Neural progenitor cell (in vitro differentiated cells): Measurements from ENCODE around the gene GPBP1. TPM values are rescaled to one million over a fixed set of nuclear protein-coding genes. Genes with fewer than 3 reads are reported as not detected.

Experiments
- DNase-seq: peaks from one replicate; pipeline ENCODE4 v3.0.0-alpha.2; 2016; ENCODE audit warnings: low spot score
- H2AFZ ChIP-seq: fragments of 200-600 bp; sonication (generic); replicated peaks from 2 replicates; pipeline ENCODE4 v1.6.1; 2016; ENCODE audit warnings: antibody characterized with exemption
- H3F3A ChIP-seq: fragments of 200-600 bp; sonication (generic); 2 replicates; pipeline ENCODE4 v1.6.1; 2016; ENCODE audit warnings: antibody characterized with exemption, low read depth
- H3K27ac ChIP-seq: fragments of 200-600 bp; sonication (generic); 2 replicates; pipeline ENCODE4 v1.5.1; 2016; ENCODE audit warnings: mild to moderate bottlenecking
- H3K27me3 ChIP-seq: fragments of 200-600 bp; sonication (generic); 2 replicates; pipeline ENCODE4 v1.6.1; 2016; ENCODE audit warnings: mild to moderate bottlenecking, moderate library complexity
- H3K36me3 ChIP-seq: fragments of 200-600 bp; sonication (generic); 2 replicates; pipeline ENCODE4 v1.5.1; 2016
- H3K4me1 ChIP-seq: fragments of 200-600 bp; sonication (generic); 2 replicates; pipeline ENCODE4 v1.6.1; 2016; ENCODE audit warnings: mixed run types
- H3K4me2 ChIP-seq: fragments of 200-600 bp; sonication (generic); 2 replicates; pipeline ENCODE4 v1.6.1; 2016
- H3K4me3 ChIP-seq: fragments of 200-600 bp; sonication (generic); 2 replicates; pipeline ENCODE4 v1.5.1; 2016
- H3K79me2 ChIP-seq: fragments of 200-600 bp; sonication (generic); 2 replicates; pipeline ENCODE4 v1.6.1; 2016; ENCODE audit warnings: low read depth
- H3K9ac ChIP-seq: fragments of 200-600 bp; sonication (generic); 2 replicates; pipeline ENCODE4 v1.6.1; 2016
- H3K9me3 ChIP-seq: fragments of 200-600 bp; sonication (generic); 2 replicates; pipeline ENCODE4 v1.5.1; 2016; ENCODE audit warnings: low read depth
- H4K20me1 ChIP-seq: fragments of 200-600 bp; sonication (generic); 2 replicates; pipeline ENCODE4 v1.6.1; 2016; ENCODE audit warnings: low read depth
- H3K27ac Mint-ChIP-seq: 3 replicates; pipeline ENCODE4 v1.8.0; 2021; ENCODE audit warnings: mixed read lengths
- H3K27me3 Mint-ChIP-seq: 2 replicates; pipeline ENCODE4 v1.8.0; 2022; ENCODE audit warnings: low read depth, mild to moderate bottlenecking, inconsistent platforms, moderate library complexity, mixed read lengths; ENCODE audit not compliant: insufficient read depth
- H3K36me3 Mint-ChIP-seq: 3 replicates; pipeline ENCODE4 v1.8.0; 2021; ENCODE audit warnings: mixed read lengths
- H3K4me1 Mint-ChIP-seq: 3 replicates; pipeline ENCODE4 v1.8.0; 2021; ENCODE audit warnings: mixed read lengths
- H3K4me3 Mint-ChIP-seq: 3 replicates; pipeline ENCODE4 v1.8.0; 2021; ENCODE audit warnings: mild to moderate bottlenecking, moderate library complexity, mixed read lengths
- H3K9me3 Mint-ChIP-seq: 3 replicates; pipeline ENCODE4 v1.8.0; 2020; ENCODE audit warnings: mixed read lengths
- CTCF ChIP-seq: fragments of 200-600 bp; sonication (generic); IDR thresholded peaks from 2 replicates; pipeline ENCODE4 v1.5.1; 2017; ENCODE audit warnings: antibody characterized with exemption, mild to moderate bottlenecking
- EZH2 ChIP-seq: fragments of 200-600 bp; sonication (generic); IDR thresholded peaks from 2 replicates; pipeline ENCODE4 v1.6.1; 2017; ENCODE audit warnings: antibody characterized with exemption, mild to moderate bottlenecking, moderate library complexity
- EZH2phosphoT487 ChIP-seq: fragments of 200-600 bp; sonication (generic); IDR thresholded peaks from 2 replicates; pipeline ENCODE4 v1.6.1; 2017; ENCODE audit warnings: antibody characterized with exemption
- total RNA-seq: library from RNA; depleted of rRNA; stranded (reverse); fragments of >200 nt; gene quantifications from 2 replicates; pipeline ENCODE4 v1.2.3, GENCODE V29; 2015; ENCODE audit warnings: low replicate concordance

The GPBP1 gene
- total RNA-seq, 1 donor from 2014 or later: 321 TPM

DNA sequence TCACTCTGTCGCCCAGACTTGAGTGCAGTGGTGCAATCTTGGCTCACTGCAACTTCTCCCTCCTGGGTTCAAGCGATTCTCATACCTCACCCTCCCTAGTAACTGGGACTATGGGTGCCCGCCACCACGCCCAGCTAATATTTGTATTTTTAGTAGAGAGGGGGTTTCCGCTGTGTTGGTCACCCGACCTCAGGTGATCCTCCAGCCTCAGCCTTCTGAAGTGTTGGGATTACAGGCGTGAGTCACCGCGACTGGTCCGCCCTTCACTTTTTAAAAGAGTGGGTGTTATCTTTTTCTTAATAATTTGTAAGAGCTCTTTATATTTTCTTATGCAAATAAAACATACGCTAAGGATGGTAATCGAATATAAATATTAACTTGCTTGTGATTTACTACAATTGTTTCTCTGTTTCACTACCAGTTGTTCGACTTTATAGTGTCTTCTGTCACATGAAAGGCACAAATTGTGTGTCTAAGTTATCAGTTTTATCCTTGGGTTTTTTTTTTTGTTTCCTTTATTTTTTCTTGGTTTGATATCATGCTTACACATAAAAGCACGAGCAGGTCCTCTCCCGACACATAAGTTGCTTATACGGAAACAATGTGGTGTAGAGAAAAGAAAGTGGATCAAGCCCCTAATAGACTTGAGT lies 1.9 kb upstream of the GPBP1 start:
- H3K4me1 ChIP-seq: peaks cover 3% of the 10 kb centered on the region
- Mint-ChIP-seq H3K27me3 (peaks cover 7% of the 10 kb centered on the region), H3K4me1 (peaks cover 20% of the 10 kb centered on the region), H3K4me3 (peak overlapping the region; percentile 98), H3K27ac (peak overlapping the region; percentile 81), H3K36me3 (peaks cover 11% of the 10 kb centered on the region), H3K9me3 (no peaks in the 10 kb centered on the region)
- peak overlapping the region; percentile 100 for H3K27ac ChIP-seq
- peaks cover 57% of the 10 kb centered on the region for H3K79me2 ChIP-seq
- H2AFZ ChIP-seq: peak overlapping the region; percentile 81
- no peaks in the 10 kb centered on the region for H3K9me3 ChIP-seq
- H3K4me2 ChIP-seq: peak overlapping the region; percentile 94
- no peak for TF ChIP-seq EZH2phosphoT487
- TF ChIP-seq EZH2: no peak
- no peak for TF ChIP-seq CTCF
- no peak for DNase-seq
- H3K27me3 ChIP-seq: no peaks in the 10 kb centered on the region
- peak overlapping the region; percentile 66 for H3K9ac ChIP-seq
- H3K4me3 ChIP-seq: peak overlapping the region; percentile 93
- peaks cover 25% of the 10 kb centered on the region for H4K20me1 ChIP-seq
- peaks cover 31% of the 10 kb centered on the region for H3F3A ChIP-seq
- peaks cover 7% of the 10 kb centered on the region for H3K36me3 ChIP-seq

GRCh38 chr5:57172466-57173318 lies 1.2 kb upstream of the GPBP1 start:
- TF ChIP-seq EZH2: peak; percentile 33
- no peak for TF ChIP-seq CTCF
- peak overlapping the region; percentile 81 for H2AFZ ChIP-seq
- peak; percentile 36 for DNase-seq
- Mint-ChIP-seq H3K4me1 (peaks cover 24% of the 10 kb centered on the region), H3K4me3 (peak overlapping the region; percentile 98), H3K9me3 (no peaks in the 10 kb centered on the region), H3K27me3 (peaks cover 6% of the 10 kb centered on the region), H3K27ac (peak overlapping the region; percentile 81), H3K36me3 (peaks cover 15% of the 10 kb centered on the region)
- H3K4me1 ChIP-seq: peaks cover 8% of the 10 kb centered on the region
- H3K79me2 ChIP-seq: peaks cover 64% of the 10 kb centered on the region
- peak overlapping the region; percentile 94 for H3K4me2 ChIP-seq
- H3K27me3 ChIP-seq: no peaks in the 10 kb centered on the region
- H3K36me3 ChIP-seq: peaks cover 9% of the 10 kb centered on the region
- no peaks in the 10 kb centered on the region for H3K9me3 ChIP-seq
- peaks cover 31% of the 10 kb centered on the region for H3F3A ChIP-seq
- peak overlapping the region; percentile 66 for H3K9ac ChIP-seq
- H3K4me3 ChIP-seq: peak overlapping the region; percentile 93
- peaks cover 32% of the 10 kb centered on the region for H4K20me1 ChIP-seq
- peak overlapping the region; percentile 100 for H3K27ac ChIP-seq

- Histone ChIP-seq H3K4me2 (peak overlapping the region; percentile 86), H3K9ac (peak overlapping the region; percentile 99), H3F3A (peaks cover 31% of the 10 kb centered on the region), H3K27ac (peak overlapping the region; percentile 100), H3K27me3 (no peaks in the 10 kb centered on the region), H3K79me2 (peaks cover 80% of the 10 kb centered on the region), H2AFZ (peak overlapping the region; percentile 87), H3K4me1 (peaks cover 22% of the 10 kb centered on the region), H3K36me3 (peaks cover 9% of the 10 kb centered on the region), H4K20me1 (peaks cover 48% of the 10 kb centered on the region), H3K9me3 (no peaks in the 10 kb centered on the region), H3K4me3 (peak overlapping the region; percentile 93)
- Mint-ChIP-seq H3K9me3 (no peaks in the 10 kb centered on the region), H3K4me1 (peaks cover 39% of the 10 kb centered on the region), H3K36me3 (peaks cover 25% of the 10 kb centered on the region), H3K4me3 (peak overlapping the region; percentile 98), H3K27ac (peak overlapping the region; percentile 99), H3K27me3 (peaks cover 6% of the 10 kb centered on the region)
- no peak for DNase-seq
- TF ChIP-seq EZH2 (no peak), CTCF (no peak), EZH2phosphoT487 (no peak)
Observed at GRCh38 chr5:57174128-57174889, 450 bp downstream of the GPBP1 start.
